GM21526 (cell line): ENCODE data around the gene MET.

Experiments
- ATAC-seq: cut with Tn5 transposase; IDR thresholded peaks from one replicate; pipeline ENCODE4 v1.9.1; 2021; ENCODE audit warnings: moderate library complexity; ENCODE audit not compliant: unreplicated experiment, low FRiP score

Gene MET

DNA sequence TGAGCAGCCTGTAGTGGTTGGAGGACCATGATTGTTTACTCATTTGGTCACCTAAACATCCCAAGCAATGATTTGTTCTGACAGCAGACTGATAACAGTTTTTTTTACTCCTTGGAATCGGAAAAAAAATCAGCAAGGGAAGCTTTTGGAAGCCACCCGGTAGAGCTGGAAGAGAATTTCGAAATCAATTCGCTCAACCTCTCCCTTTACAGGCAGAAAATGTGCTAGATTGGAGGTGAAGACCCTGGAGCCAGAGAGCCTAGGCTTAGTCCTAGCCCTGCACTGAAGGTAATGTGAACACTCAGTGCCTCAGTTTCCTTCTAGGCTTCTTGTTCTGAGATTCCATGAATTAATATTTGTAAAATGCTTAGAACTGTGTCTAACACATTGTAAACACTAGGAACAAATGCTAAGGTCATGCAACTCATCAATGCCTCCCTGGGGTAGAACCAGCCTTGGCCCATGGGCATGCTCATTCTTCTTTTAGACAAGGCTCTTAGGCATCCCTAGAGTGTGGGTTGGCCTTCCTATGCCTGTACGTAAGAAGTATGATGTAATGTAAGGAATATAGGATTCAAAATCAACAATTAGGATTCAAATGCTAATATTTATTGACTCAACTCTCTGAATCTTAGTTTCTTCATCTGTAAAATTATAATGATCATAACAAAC is 52.7 kb downstream of the MET start:
- no peak for ATAC-seq

GRCh38 chr7:116726149-116726548 is 54.2 kb downstream of the MET start:
- ATAC-seq, result no peak

DNA sequence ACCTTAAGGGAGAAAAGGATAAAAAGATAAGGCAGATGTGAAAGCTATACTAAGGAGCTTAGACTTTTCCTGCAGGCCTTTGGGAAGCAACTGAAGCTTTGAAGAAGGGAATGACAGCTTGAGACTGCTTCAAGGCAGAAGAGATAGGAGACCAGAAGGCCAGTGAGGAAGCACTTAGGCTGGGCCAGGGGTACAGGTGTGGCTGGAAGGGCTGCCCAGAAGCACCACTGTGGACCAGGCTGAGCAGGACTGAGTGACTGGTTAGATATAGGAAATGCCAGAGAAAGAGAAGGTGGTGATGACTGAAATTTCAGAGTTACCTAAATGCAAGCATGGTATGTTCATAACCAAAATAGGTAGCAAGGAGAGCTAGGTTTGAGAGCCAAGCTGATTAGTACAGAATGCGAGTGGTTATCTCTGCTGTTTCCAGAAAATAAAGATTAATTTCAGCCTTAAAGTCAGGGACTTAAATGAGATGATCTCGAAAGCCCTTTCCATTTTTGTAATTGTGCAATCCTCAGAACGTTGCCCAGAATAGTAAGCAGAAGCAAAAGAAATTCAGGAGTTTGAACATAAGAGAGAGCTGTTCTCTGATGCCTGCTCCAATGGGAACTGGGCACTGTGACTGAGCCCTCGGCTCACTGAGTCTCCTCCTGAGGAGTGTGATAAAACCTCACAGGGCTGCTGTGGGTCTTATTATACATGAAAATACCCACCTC is 54.9 kb downstream of the MET start:
- no peak for ATAC-seq

- ATAC-seq, result no peak
Observed at GRCh38 chr7:116727432-116728009, 55.5 kb downstream of the MET start.

DNA sequence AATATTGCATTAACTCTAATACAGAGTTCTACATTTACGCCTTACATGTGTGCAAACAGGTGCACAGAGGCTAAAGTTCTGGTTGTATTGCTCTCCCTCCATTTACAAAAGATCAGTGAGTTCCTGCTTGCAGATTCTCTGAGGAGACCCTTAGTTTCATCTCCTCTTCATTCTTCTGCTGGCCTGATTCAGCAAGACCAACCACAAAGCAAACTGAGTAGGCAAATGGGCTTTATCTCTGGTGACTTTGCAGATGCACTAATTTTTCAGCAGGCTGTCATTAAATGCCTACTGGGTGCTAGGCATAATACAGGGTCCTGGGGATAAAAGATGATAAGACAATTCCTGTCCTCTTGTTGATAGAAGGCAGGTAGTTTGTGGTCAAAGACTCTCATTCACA is 56.4 kb downstream of the MET start:
- no peak for ATAC-seq

DNA sequence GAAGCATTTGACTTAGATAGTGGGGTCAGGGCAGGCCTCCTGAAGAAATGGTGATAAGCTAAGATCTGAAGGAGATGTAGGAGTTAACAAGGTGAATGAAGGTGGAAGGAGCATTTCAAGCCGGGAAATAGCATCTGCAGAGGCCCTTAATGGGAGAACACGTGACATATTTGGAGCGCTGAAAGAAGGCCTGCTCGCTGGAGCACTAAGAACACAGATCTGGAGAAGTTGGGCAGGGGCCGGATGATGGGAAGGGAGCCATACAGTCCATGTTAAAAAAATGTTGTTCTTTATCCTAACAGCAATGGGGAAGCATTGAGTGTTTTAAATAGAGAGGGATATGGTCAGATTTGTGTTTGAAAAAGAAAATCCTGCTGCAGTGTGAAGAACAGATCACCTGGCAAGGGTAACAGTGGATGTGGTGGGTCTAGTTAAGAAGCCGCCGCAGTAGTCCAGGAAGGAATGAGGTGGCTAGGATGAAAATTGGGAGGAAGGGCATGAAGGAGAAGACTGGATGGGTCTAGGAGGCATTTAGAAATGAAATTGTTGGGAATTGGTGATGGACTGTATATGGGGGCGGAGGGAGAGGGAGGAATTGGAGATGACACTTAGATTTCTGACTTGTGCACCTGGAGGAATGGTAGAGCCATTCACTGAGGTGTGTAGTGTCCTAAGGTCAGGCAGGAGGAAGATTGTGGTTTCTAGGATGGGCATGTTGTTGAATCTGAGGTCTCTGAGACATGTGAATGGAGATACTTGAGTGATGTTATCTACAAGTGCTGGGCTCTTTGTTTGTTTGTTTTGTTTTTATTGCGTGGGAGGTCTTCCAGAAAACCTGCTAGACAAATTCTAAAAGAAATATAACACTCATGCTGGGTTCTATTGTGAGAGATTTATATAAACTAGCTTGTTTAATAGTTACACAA is 58.4 kb downstream of the MET start:
- no peak for ATAC-seq

DNA sequence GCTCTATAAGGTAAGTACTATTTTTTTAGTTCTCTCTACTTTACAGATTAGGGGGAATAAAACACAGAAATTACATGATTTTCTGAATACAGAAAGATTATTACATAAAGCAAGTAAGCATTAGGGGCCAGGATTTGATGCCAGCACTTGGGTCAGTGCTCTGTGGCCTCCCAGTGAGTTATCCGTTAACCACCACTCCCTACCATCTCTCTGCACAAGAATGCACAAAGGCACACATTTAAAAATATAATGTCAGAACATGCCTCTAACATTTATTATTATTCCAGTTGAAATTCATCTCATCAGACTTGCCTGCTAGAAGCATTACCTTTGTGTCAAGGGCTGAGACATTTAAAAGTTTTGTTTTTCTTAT is 59.0 kb downstream of the MET start:
- ATAC-seq, result no peak

DNA sequence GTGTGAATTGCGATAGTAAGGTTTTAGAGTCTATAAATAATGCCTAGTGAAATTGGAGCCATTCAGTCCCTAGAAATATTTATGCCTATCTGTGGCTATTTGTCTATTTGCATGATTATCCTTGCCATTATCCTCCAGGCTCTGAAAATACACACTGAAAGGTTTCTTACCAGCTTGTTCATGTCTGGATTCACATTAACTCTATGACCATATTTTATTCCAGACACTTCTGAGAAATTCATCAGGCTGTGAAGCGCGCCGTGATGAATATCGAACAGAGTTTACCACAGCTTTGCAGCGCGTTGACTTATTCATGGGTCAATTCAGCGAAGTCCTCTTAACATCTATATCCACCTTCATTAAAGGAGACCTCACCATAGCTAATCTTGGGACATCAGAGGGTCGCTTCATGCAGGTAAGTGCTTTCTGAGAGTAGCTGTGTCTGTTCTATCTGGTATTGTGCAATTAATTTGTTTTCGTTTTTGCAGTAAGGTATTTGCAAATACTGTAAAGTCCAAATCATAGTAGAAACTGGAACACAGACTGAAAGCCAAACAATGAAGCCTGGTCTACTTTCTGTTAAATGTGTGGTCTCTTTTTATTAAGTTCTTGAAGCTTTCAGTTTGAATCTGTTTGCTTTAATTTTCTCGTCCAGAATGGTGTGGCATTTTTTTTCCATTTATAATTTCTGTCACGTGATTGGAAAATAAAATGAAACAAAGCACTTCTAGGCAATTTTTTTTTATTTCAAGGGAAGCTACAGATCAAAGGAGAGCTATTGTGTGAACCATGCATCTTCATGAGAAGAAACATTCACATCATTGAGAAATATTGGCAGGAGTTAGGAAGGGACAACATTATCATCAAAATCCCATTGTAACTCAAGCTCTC is 59.7 kb downstream of the MET start:
- no peak for ATAC-seq

DNA sequence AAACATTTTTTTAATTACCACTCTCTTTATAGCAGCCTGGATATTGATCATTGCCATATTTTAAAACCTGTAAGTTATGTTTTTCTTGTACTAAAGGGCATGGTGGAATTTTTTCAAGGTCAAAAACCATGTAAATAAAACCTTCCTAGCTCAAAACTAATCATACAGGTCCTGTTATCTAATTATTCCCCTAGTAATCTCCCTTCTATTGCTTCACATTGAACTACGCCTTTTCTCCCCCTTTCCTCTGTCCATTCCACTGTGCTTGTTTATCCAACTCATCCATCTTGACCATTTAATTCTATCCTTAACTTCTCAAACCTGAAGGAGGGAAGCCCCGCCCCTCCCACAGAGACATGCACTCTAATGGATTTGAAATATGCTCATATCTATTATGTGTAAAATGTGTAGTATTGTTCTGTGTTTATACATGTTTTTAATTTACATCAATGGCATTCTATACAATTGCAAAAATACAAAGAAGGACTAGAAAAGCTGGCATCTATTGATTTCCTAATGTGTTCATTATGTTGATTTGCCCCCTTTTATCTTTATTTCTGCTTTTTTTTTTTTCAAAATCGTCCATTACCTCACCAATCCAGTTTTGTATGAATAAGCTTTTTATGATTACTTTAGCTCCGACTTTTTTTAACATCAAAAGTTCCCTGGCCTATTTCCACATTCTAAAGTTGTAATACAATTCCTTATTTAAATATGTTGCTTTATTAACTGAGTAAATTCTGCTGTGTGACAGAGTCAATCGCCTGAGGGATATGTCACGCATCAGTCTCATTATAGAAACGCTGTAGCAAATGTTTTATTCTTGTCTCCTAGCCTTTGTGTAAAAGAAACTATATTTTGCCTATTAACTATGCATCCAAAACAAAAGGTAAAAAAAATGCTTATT is 61.0 kb downstream of the MET start:
- no peak for ATAC-seq

GRCh38 chr7:116733924-116734580 is 62.1 kb downstream of the MET start:
- no peak for ATAC-seq

DNA sequence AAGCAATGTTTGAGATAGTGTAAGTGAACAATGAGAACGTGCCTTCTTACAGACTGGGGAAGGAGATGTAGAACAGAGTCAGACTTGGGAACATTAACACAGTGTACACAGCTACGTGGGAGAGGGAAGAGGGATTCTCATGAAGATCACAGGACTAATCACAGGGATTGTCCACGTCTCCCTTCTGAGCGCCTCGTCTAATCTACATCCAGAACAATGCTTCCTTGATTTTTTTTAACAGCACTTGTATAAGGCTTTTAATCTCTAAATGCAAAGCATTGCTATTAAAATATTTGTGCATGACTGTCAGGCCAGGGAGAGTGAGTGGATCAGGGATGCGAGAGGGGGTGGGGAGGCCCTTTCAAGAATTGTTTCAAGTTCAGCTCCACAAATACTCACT is 62.7 kb downstream of the MET start:
- ATAC-seq, result no peak

DNA sequence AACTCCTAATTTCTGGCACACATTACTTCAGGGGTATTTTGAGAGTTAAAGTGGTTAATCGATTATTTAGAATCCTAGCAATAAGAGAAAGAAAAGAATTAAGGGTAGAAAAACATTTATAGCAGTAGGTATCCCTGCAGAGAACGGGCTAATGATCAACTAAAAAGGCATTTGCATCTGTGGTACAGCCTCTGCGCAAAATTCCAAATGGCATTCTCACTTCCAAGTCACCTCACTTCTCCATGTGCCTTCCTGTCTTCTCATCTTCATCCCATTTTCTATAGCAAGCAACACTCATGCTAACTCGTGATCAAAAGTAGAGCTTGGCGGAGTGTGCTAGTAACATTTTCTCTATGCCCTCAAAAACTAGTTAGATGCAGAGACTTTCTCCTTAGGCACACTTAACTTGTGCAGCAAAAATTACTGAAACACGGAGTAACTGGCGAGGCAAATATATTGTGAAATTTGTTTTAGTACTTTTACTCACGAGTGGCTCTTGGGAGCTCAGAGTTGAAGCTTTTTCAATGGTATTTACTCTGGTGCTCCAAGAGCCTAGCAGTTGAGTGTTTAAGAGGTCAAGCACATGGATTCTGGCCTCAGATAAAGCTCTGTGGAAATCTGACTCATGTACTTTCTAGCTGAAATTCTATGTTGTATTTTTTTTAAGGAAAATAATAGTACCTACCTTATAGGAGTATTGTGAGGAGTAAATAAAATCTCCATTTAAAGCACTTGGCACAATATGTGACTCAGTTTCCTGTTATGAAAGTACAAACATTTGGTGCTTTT is 65.1 kb downstream of the MET start:
- ATAC-seq, result no peak

- ATAC-seq, result no peak
Observed at GRCh38 chr7:116738378-116738777, 66.4 kb downstream of the MET start.

- ATAC-seq, result no peak
Observed at GRCh38 chr7:116739307-116739706, 67.3 kb downstream of the MET start.

DNA sequence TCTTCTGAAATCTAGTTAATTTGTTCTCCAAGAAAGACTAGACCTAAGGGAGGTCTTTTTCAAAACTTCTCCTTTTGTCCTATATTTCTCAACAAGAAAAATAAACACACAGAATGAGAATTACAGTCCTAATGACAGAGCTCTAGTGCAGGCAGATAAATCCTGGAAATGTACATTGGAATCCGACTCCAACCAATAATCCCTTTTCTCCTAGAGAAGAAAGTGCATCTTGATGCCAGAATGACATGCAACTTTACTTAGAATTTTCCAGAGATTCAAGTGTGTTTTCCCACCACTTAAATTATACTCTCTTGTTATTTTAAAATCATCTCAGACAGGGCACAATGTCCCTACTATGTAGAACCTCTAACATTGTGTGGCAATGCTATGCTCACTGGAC is 68.2 kb downstream of the MET start:
- ATAC-seq, result no peak

DNA sequence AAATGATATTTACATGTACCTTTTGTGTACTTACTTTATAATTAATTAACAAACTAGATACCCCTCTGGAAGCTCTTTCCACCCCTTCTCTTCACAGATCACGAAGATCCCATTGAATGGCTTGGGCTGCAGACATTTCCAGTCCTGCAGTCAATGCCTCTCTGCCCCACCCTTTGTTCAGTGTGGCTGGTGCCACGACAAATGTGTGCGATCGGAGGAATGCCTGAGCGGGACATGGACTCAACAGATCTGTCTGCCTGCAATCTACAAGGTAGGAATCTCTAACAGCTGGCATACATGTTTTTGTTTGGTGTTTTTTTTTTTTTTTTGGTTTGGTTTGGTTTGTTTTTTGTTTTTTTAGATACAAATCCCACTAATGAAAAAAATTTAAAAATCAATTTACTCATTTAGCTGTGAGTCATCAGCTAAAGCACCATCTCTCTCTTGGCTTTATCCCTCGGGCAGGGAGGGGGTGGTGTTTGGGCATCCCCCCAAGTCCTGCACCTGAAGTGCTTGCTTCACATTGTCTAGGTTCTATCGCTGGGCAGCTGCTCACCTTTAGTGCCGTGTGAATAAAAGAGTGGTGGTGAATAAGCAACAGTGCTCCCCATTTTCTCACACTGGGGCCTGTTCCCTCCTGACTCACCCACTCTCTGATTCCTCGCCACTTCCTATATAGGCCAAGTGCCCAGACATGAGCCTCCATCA is 68.9 kb downstream of the MET start:
- ATAC-seq, result no peak

GRCh38 chr7:116741625-116742316 is 69.8 kb downstream of the MET start:
- no peak for ATAC-seq
